Left kidney (tissue), 2 donors: ENCODE measurements around the gene CDA. TPM values are rescaled to one million over a fixed set of nuclear protein-coding genes. Genes with fewer than 3 reads are reported as not detected.

Experiments
- DNase-seq: peaks from one replicate; pipeline ENCODE4 v3.0.0-alpha.2; 2013
- polyA plus RNA-seq: library from polyadenylated mRNA; unstranded; fragments of 120-200 nt; gene quantifications from one replicate; pipeline ENCODE4 v1.2.1, GENCODE V29; 2013; ENCODE audit not compliant: insufficient read length

The CDA gene
- polyA plus RNA-seq, 1 donor, result 3.8 TPM

GRCh38 chr1:20648946-20649345 lies 60.0 kb downstream of the CDA start:
- no peak for DNase-seq

DNA sequence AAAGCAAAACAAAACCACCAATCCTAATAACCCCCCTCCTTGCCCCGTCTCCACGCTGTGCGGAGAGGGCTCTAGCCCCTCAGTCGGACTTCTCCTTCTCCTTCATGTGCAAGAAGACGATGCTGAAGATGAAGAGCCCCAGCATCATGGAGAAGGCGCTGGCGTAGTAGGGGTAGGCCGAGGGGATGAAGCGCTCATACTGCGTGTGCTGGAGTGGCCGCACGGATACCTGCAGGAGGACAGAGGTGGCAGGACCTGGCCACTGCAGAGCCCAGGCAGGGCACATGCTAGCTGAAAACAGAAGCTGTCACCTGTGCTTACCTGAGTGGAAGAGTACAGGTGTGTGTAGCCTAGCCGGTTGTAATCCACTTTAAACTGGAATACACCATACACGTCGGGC lies 63.4 kb downstream of the CDA start:
- no peak for DNase-seq

- no peak for DNase-seq
Observed at GRCh38 chr1:20654104-20654690, 65.3 kb downstream of the CDA start.

GRCh38 chr1:20657024-20657423 lies 68.1 kb downstream of the CDA start:
- no peak for DNase-seq

- DNase-seq, result no peak
Observed at GRCh38 chr1:20658166-20658915, 69.4 kb downstream of the CDA start.

- no peak for DNase-seq
Observed at GRCh38 chr1:20660363-20660762, 71.5 kb downstream of the CDA start.

DNA sequence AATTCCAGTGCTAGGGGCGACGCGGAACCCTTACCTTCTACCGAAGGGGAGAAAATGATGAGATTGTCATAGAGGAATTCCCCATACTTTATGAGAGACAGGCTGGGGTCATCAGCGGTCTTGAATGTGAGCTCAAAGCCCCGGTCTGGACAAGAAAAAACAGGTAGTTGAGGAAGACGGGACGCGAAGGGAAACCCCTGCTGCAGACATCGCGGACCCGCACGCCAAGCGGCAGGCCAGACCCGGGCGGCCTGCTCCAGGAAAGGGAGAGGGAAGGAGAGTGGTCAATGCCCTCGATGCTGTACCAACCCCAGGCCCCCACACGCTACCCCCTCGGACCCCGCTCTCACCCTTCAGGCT lies 71.9 kb downstream of the CDA start:
- no peak for DNase-seq

GRCh38 chr1:20661207-20662109 lies 72.6 kb downstream of the CDA start, which contains the start of gene DDOST:
DDOST (minus strand) TSS chr1:20661369; CDS start chr1:20661350, 19 bp downstream.
- DNase-seq, result peak; percentile 96

DNA sequence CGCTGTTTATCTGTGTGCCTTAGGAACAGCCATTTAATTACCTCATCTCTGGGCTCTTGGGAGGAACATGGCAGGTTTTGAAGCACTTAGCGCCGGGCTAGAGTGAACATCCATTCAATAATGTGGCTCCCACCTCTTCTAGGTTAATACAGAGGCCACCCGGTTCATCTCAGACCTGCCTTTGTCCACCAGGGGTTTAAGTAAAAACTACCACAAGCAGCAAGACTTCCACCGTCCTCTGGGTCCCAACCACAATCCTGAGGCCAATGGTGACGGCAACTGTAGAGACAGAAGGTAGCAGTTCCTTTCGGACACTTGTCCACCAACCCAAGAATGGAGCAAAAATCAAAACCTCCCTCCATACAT lies 73.2 kb downstream of the CDA start:
- DNase-seq, result no peak

GRCh38 chr1:20663365-20663764 lies 74.5 kb downstream of the CDA start:
- DNase-seq, result no peak

GRCh38 chr1:20663969-20664715 lies 75.2 kb downstream of the CDA start:
- no peak for DNase-seq

DNA sequence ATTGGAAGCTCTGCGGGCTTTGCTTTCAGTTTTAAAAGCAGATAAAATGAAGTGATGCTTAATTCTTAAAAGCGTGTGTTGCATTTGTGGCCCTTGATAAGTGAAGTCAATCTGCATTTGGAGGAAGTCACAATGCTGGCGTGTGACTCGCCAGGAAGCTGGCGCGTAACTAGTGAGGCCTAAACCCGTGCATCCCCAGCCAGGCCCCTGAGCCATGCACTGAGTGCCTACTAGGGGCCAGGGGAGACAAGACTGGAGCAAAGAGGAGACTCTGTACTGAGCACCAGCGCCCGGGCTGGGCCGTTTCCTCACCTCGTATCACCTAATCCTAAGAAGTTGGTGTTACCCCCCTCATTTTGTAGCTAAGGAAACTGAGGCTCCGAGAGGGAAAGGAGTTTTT lies 76.8 kb downstream of the CDA start:
- DNase-seq, result no peak

DNA sequence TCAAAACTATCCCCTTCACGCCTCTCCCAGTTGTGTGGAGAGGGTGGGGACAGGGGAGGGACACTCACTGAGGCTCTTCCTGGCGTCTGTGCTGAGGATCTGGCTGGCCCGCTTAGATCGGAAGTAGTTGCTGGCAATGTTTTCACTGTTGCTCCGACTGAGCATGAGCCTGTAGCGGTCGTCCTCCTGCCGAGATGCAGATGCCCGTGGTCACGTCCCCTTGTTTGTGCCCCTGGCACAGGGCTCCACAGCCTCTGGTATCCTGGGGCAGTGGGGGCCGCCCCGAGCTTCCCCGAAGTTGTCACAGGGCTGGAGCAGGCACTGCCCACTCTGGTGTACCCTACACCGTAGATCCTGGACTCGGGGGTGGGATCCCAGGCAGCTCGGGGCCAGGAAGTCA lies 77.2 kb downstream of the CDA start:
- DNase-seq, result no peak

DNA sequence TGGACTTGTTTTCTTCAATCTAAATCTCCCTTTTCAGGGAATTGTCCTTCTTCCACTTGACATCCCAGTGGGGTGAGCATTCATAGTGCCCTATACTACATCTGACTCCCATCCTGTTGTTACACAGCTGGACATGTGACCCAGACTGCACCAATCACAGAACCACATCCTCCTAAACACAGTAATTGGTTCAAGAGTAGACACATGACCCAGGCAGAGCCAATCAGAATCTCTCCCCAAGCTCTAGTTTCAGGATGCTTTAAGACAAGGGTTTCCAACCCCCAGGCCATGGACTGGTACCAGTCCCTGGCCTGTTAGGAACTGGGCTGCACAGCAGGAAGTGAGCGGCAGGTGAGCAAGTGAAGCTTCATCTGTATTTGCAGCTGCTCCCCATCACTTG lies 77.9 kb downstream of the CDA start:
- no peak for DNase-seq

Other genes with a start within 250 kb of the CDA start
- 69.6 TPM for gene CAMK2N1, start 102.9 kb upstream of the CDA start, polyA plus RNA-seq
- gene MUL1, start 80.9 kb upstream of the CDA start, polyA plus RNA-seq, result 32.5 TPM
- 1.00 TPM for gene FAM43B, start 36.5 kb upstream of the CDA start, polyA plus RNA-seq
- gene PINK1, start 44.4 kb downstream of the CDA start, polyA plus RNA-seq, result 64.8 TPM
- gene DDOST, start 72.3 kb downstream of the CDA start, polyA plus RNA-seq, result 221 TPM
- 4.3 TPM for gene KIF17, start 128.9 kb downstream of the CDA start, polyA plus RNA-seq
- 0.86 TPM for gene SH2D5, start 143.6 kb downstream of the CDA start, polyA plus RNA-seq
- gene HP1BP3, start 198.2 kb downstream of the CDA start, polyA plus RNA-seq, result 385 TPM